Fibroblast of skin of back (primary cell): ENCODE data around the gene GMEB1.
A peak's percentile ranks its signal among the peaks of the same experiment; 100 is the strongest.

Source experiments
- DNase-seq: peaks from one replicate; pipeline ENCODE4 v3.0.0-alpha.2; 2013

The GMEB1 gene

DNA sequence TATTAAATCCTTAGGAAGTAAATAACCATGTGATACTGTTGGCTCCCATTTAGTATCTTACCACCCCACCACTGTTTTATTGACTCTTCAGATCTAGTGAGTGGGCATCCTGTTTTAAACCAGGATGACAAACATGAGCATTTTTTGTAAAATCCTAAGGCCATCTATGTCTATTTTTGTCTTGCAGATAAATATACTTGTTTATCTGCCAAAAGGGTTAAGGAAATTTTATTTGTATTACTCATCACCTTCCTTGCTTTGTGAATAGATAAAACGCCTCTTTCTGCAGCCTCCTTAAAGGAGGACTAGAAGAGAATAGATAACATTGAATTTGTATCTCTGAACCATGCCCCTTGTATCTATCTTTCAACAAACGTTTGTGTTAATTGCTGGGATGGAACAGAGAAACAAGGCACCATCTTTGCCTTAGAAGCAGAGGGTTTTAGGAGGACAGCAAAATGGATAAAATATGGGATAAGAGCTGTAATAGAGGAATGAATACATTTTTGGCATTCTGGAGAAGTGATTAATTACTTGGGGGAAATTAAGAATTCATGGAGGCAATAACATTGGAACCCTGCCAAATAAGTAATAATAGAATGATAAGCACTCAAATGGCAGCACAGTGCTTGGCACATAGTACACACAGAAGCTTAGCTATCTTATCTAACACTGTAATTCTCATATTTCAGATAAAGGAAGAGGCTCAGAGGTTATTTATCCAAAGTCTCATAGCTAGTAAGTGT, 82.9 kb downstream of the GMEB1 start:
- peak; percentile 73 for DNase-seq

DNA sequence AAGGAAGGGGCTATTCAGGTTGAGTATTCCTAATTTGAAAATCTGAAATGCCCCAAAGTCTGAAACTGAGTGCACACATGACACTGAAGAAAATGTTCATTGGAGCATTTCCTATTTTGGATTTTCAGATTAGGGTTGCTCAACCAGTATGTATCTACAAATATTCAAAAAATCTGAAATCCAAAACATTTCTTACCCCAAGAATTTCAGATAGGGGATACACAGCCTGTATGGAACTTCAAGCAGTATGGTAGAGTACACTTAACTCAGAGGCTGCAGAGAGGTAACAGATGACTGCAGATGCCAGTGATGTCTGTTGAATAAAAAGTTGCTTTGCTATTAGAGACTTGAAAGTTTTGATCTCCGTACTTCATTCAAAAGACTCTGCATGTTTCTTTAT, 87.1 kb downstream of the GMEB1 start:
- DNase-seq, result peak; percentile 34

DNA sequence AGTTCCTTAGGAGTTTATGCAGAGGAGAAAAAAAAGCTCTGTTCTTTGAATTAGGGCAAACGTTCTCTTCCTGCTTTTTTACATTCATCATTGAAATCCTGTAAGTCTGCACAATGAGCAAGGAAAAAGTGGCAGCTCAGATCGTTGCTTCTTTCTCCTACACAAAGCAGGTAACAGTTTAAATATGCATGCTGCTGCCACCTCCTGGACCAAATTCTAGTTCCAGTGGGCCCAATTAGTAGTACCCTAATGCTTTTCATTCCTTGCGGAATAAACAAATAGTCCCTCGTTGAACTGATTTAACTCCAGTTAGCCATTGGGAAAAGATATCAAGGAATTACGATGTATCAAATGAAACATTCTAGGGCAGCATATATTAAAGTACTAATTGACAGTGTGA, 88.3 kb downstream of the GMEB1 start:
- no peak for DNase-seq

DNA sequence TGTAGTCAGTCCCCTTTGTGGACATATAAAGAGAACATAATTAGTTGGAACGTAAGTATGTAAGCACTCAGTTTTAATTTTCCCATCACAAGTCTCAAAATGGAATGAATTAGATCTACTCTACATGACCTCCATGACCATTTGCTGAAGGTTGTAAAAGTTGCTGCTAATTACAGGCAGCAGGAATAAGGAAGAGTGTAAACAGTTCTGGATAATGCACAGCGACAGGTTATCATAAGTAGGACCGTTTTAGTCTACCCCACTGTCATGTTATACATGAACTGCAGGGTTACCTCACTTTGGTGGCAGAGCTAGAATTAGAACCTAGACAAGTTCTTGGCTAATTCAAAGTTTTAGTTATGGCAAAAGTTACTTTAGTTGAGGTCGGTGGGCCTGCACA, 89.8 kb downstream of the GMEB1 start:
- DNase-seq, result no peak

DNA sequence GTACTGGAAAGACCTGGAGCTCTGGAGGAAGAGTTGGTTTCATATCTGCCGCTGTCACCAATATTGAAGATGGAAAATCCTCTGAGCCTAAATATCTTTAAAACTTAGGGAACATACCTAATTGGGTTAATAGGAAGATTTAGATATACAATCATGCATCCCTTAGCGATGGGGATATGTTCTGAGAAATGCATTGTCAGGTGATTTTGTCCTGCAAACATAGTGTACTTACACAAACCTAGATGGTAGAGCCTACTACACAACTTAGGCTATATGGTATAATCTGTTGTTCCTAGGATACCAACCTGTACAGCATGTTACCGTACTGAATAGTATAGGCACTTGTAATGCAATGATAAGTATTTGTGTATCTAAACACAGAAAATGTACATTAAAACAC, 90.7 kb downstream of the GMEB1 start:
- DNase-seq, result no peak

DNA sequence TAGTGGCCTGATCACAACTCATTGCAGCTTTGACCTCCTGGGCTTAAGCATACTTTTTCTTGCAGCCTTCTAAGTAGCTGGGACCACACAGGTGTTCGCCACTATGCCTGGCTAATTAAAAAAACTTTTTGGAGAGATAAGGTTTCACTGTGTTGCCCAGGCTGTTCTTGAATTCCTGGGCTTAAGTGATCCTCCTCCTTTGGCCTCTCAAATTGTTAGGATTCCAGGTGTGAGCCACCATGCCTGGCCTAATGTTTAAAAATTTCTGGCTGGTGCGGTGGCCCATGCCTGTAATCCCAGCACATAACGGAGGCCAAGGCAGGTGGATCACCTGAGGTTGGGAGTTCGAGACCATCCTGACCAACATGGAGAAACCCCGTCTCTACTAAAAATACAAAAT, 92.6 kb downstream of the GMEB1 start:
- no peak for DNase-seq

DNA sequence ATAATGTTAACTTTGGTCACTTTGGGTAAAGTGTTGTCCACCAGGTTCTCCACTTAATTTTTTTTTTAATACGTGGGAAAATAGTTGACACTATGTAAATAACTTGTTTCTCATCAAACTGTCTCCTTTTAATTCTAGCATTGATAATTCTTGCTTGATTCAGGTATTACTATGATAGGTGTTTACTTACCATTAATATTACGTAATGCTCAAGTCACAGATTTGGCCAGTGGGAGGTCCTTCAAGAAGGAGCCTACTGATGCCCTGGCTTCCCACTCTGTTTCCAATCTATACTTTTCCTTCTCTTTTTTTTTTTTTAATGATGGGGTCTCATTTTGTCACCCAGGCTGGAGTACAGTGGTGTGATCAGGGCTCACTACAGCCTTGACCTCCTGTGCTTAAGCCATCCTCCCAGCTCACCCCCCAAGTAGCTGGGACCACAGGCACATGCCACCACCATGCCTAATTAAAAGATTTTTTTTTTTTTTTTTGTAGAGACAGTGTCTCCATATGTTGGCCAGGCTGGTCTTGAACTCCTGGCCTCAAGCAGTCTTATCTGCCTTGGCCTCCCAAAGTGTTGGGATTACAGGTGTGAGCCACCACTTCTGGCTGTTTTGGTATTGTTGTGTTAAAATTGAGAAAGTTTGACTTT, 98.1 kb downstream of the GMEB1 start:
- DNase-seq, result no peak
